Neutrophil (primary cell): ENCODE results near the gene ARIH2.

Experiments used
- H3K27ac ChIP-seq: fragments of 200-600 bp; sonication (generic); 2 replicates; pipeline ENCODE4 v1.5.1; 2016; ENCODE audit warnings: mild to moderate bottlenecking, moderate library complexity
- H3K27me3 ChIP-seq: fragments of 200-600 bp; sonication (generic); 2 replicates; pipeline ENCODE4 v1.6.0; 2016; ENCODE audit warnings: mild to moderate bottlenecking
- H3K36me3 ChIP-seq: fragments of 200-600 bp; sonication (generic); 2 replicates; pipeline ENCODE4 v1.5.1; 2017
- H3K4me1 ChIP-seq, 2 experiments: fragments of 200-600 bp in 1 of 2; sonication (generic) in 1 of 2; 1 replicate in 1 of 2; 2 replicates in 1 of 2; pipeline versions ENCODE4 v1.5.1 to v1.6.1; 2013 to 2016; ENCODE audit warnings: low read depth in 1 of 2, low read length in 1 of 2, mild to moderate bottlenecking in 1 of 2, moderate library complexity in 1 of 2; ENCODE audit not compliant: control insufficient read depth in 1 of 2, insufficient read depth in 1 of 2
- H3K4me3 ChIP-seq, 2 experiments: fragments of 200-600 bp in 1 of 2; sonication (generic) in 1 of 2; 1 replicate in 1 of 2; 2 replicates in 1 of 2; pipeline ENCODE4 v1.5.1; 2013 to 2016; ENCODE audit warnings: low read depth in 1 of 2, low read length in 1 of 2, mild to moderate bottlenecking in 1 of 2, moderate library complexity in 1 of 2
- H3K9me3 ChIP-seq: fragments of 200-600 bp; sonication (generic); 2 replicates; pipeline ENCODE4 v1.5.1; 2016
- TF ChIP-seq, protein P1 (sequence below): fragments of 200-600 bp; sonication (generic); IDR thresholded peaks from 2 replicates; pipeline ENCODE4 v1.5.1; 2016; ENCODE audit warnings: antibody characterized with exemption

The ARIH2 gene

DNA sequence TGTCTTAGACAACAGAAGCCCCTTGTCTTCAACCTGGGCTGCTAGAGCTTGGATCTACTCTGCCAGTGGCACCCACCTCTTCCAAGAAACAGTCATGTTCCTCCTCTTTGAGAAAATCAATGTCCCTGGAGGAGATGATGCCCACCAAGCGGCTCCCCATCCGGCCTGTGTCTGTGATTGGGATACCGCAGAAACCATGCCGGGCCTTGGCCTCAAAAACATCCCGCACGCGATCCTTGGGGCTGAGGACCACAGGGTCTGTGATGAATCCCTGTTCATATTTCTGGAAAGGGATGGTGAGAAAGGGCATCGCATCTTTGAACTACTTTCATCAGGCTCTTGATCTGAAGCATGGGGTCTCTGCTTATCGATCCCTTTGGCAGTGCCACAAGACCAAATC, 109.0 kb downstream of the ARIH2 start:
- Histone ChIP-seq H3K9me3 (no peaks in the 10 kb centered on the region), H3K4me1 (peaks cover 21 to 22% of the 10 kb centered on the region in 2 experiments), H3K27ac (peak overlapping the region; percentile 5), H3K36me3 (peaks cover 58% of the 10 kb centered on the region), H3K27me3 (no peaks in the 10 kb centered on the region), H3K4me3 (no peak overlapping the region)
- TF ChIP-seq, protein P1, sequence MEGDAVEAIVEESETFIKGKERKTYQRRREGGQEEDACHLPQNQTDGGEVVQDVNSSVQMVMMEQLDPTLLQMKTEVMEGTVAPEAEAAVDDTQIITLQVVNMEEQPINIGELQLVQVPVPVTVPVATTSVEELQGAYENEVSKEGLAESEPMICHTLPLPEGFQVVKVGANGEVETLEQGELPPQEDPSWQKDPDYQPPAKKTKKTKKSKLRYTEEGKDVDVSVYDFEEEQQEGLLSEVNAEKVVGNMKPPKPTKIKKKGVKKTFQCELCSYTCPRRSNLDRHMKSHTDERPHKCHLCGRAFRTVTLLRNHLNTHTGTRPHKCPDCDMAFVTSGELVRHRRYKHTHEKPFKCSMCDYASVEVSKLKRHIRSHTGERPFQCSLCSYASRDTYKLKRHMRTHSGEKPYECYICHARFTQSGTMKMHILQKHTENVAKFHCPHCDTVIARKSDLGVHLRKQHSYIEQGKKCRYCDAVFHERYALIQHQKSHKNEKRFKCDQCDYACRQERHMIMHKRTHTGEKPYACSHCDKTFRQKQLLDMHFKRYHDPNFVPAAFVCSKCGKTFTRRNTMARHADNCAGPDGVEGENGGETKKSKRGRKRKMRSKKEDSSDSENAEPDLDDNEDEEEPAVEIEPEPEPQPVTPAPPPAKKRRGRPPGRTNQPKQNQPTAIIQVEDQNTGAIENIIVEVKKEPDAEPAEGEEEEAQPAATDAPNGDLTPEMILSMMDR = no peak

DNA sequence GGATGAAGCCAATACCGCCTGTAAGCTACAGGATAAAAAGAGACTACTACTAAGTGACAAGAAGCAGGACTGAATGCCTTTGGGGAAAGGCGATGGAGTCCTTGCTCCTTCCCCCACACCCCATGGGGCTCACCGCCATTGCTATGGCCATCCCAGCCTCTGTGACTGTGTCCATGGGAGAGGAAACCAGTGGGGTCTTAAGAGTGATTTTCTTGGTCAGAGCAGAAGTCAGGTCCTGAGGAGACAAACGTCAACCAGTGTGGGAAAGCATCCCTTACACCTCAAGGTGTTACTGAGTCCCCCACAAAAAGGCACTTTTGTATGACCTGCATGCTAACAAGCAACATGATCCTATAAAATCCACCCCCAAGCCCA, 109.6 kb downstream of the ARIH2 start:
- Histone ChIP-seq H3K4me3 (peak overlapping the region; percentile 73 to 79), H3K9me3 (no peaks in the 10 kb centered on the region), H3K36me3 (peaks cover 61% of the 10 kb centered on the region), H3K27ac (no peak overlapping the region), H3K4me1 (peaks cover 15 to 16% of the 10 kb centered on the region in 2 experiments), H3K27me3 (no peaks in the 10 kb centered on the region)
- TF ChIP-seq, protein P1 = no peak

DNA sequence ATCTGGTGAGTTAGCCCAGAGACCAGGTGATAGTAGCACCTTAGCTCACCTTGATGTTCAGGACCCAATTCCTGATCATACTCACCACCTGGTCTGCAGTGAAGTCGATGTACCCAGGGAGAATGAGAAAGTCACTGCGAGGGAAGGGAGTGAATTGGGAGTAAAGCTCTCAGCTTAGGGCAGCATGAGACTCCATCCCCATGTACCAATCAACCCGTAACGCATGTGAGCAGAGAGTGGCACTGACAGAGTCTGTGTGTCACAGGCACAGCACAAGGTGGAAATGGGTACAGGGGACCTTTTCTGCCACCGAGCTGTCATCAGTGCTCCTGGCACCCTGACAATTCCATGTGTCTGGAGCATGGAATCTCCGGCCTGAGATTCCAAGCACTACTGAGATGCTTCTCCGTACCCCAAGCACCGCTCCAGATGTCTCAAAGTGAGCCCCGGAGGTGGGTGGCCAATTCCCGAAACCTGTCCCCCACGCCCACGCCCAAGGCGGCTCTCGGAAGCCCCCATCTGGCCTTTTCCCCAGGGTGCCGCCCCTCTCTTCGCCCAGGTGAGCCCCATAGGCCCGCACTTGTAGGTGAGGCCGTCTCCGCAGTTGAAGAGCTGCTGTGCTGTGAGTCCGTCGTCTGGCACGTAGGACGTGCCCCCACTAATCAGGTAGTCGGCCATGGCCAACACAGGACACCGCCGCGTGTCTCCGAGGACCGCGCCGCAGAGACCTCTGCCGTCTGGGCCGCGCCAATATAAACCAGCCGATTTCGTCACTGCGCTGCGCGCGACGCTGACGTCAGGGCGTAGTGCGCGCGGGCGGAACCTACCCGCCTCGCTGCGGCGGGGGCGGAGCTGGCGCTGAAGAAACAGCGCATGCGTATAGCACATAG, 110.3 kb downstream of the ARIH2 start, which contains the start of gene IMPDH2:
Gene IMPDH2, minus strand, starts transcription at position 726 of the 890 bp plus-strand sequence. Its CDS starts 48 bp downstream, at position 678.
- no peaks in the 10 kb centered on the region for H3K27me3 ChIP-seq
- peaks cover 62% of the 10 kb centered on the region for H3K36me3 ChIP-seq
- peaks cover 15 to 16% of the 10 kb centered on the region in 2 experiments for H3K4me1 ChIP-seq
- no peaks in the 10 kb centered on the region for H3K9me3 ChIP-seq
- TF ChIP-seq, protein P1 = peak; percentile 56
- peak within 1 kb of the TSS; percentile 73 to 79 for H3K4me3 ChIP-seq
- peak within 1 kb of the TSS; percentile 82 for H3K27ac ChIP-seq

DNA sequence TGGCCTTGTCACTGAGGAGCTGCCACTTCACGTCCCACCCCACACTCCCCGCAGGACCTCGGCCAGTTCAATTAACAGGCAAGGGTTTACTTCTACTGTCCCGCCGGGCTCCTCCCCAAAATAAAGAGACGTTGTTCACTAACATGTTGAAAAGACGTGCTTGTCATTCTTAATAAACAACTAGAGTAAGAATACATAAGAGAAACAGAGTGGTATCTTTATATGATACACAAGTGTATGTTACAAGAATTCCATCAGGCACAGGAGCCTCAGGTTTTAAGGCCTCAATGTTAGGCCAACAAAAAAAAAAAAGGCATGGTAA, 110.9 kb downstream of the ARIH2 start:
- Histone ChIP-seq H3K9me3 (no peaks in the 10 kb centered on the region), H3K36me3 (peaks cover 58% of the 10 kb centered on the region), H3K4me1 (peaks cover 15 to 16% of the 10 kb centered on the region in 2 experiments), H3K27me3 (no peaks in the 10 kb centered on the region), H3K4me3 (peak overlapping the region; percentile 73 to 79), H3K27ac (peak overlapping the region; percentile 82)
- TF ChIP-seq, protein P1 = no peak

DNA sequence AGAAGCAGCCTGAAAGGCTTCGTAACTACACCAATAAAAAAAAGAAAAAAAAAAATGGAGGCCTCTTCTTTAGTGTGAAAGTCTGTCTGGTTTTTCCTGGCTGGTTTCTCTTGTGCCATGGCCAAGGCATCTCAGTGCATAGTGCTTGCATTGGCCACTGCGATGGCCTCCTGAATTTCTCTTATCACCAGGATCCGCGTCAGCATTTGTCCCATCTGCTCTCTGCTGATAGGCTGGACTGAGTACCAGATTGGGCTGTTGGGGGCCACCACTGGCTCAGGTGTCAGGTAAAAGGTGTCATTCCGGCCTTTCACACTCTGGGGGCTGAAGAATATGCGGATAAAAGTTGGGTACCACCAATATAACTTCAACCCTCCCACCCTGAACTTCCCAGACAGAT, 111.7 kb downstream of the ARIH2 start:
- TF ChIP-seq, protein P1 = no peak
- Histone ChIP-seq H3K4me1 (peaks cover 15 to 16% of the 10 kb centered on the region in 2 experiments), H3K4me3 (no peak overlapping the region), H3K9me3 (no peaks in the 10 kb centered on the region), H3K27ac (peak overlapping the region; percentile 82), H3K27me3 (no peaks in the 10 kb centered on the region), H3K36me3 (peaks cover 52% of the 10 kb centered on the region)
